ENCODE data around the gene ARTN.

The ARTN gene

DNA sequence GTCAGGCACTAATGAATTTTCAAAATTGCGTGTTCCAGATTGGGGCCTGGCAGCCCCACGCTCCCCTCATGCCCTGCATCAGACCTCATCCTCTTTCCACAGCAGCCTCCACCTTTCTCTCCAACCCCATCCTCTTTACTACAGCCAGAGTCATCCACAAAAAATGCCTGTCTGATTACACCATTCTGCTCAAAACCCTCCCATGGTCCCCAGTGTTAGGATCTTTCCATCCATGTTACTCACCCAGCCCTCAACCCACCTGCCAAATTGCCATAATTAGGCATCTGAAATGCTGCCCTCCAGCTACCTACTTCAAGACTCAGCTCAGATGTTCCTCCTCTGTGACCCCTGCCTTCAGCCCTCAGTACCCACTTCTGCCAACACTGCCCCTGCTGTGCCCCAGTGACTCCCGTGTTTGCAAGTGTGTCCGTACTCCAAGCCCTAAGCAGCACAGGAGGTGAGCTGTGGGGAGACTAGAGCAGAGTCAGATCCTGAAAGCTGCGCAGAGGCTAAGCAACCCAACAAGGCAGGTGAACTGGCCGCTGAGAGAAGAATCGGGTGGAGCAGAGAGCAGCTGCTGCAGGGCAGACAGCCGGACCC lies 715 bp upstream of the ARTN start:
- Histone ChIP-seq H3K18ac (ENCODE audit: low read depth in 1 of 2, low read length in 2 of 2) (peak overlapping the region in 1 of 2 experiments; percentile 54), H3K9ac (ENCODE audit: low read length) (peak overlapping the region; percentile 60), H4K91ac (ENCODE audit: low read length) (peak overlapping the region; percentile 47), H3K4me2 (ENCODE audit: low read length, poor library complexity, severe bottlenecking) (peak overlapping the region; percentile 72), H2BK12ac (ENCODE audit: low read length in 2 of 2) (peak overlapping the region; percentile 27 to 30), H3K27ac (ENCODE audit: low read length, poor library complexity, severe bottlenecking) (no peak overlapping the region), H3K79me1 (replicated peaks; ENCODE audit: low read length, poor library complexity, severe bottlenecking) (no peaks in the 10 kb centered on the region), H3K27me3 (ENCODE audit: control insufficient read depth in 1 of 2, insufficient read depth in 1 of 2, low read length in 2 of 2) (peaks cover 0 to 36% of the 10 kb centered on the region in 2 experiments), H4K8ac (ENCODE audit: low read length) (peak overlapping the region; percentile 54), H2AFZ (ENCODE audit: low read depth, low read length) (no peak overlapping the region), H2BK15ac (ENCODE audit: low read depth, poor library complexity, severe bottlenecking) (no peak overlapping the region), H3K4me3 (ENCODE audit: insufficient read depth in 1 of 2, low read depth in 1 of 2, low read length in 2 of 2) (peak overlapping the region; percentile 35 to 68), H3K23ac (ENCODE audit: low read length in 2 of 2) (peak overlapping the region in 1 of 2 experiments; percentile 34), H2BK5ac (ENCODE audit: low read depth, low read length, poor library complexity, severe bottlenecking) (no peak overlapping the region), H2BK120ac (ENCODE audit: low read depth, low read length) (no peak overlapping the region), H2AK5ac (ENCODE audit: low read length, severe bottlenecking) (no peak overlapping the region), H3K36me3 (ENCODE audit: control insufficient read depth in 1 of 2, insufficient read depth in 2 of 2, low read depth in 1 of 2, low read length in 2 of 2) (peaks cover 6 to 25% of the 10 kb centered on the region in 2 experiments), H3K14ac (ENCODE audit: low read length in 2 of 2) (peak overlapping the region in 1 of 2 experiments; percentile 11), H3K9me3 (ENCODE audit: control insufficient read depth, low read length) (peaks cover 5% of the 10 kb centered on the region), H3K4ac (ENCODE audit: low read depth in 1 of 2, low read length in 2 of 2) (peak overlapping the region in 1 of 2 experiments; percentile 54), H3K4me1 (ENCODE audit: control insufficient read depth, insufficient read depth, low read depth, low read length) (peaks cover 53% of the 10 kb centered on the region)
- 31% methylated on average over 8 of the region's 8 CpGs for WGBS
- peak; percentile 36 for DNase-seq

DNA sequence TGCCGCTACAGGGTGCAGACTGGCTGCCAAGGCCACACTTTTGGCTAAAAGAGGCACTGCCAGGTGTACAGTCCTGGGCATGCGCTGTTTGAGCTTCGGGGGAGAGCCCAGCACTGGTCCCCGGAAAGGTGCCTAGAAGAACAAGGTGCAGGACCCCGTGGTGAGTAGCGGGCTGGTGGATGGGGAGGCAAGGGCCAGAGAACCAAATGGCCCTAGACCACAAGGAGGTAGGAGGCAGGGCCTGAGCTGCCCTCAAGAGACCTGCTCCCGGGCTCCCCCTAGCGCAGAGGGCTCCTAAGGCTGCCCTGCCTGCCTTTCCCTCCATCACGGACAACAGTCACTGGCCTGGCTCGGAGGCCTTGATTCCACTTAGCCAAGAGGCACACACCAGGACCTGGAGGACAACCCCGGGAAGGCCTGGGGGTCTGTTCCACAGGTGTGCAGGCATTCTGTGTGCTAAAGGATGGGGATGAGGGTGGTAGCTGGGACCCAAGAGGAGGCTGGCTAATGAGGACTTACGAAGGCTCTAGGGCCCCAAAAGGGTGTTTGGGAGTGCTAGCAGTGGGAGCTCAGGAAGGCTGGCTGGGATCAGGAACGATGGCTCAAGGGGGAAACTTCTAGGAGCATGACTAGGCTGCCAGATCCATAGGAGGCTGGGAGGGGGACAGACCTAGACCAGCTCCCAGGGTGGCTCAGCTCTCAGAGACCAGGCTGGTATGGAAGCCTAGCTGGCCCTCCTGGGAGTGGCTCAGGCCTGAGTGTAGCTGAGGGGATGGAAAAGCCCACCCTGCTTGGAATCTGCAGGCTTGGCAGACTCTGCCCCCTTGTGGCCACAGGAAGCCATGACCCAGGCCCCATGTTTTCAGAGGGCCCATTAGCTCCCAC lies 742 bp downstream of the ARTN start:
- peaks cover 53% of the 10 kb centered on the region for H3K4me1 ChIP-seq (ENCODE audit: control insufficient read depth, insufficient read depth, low read depth, low read length)

GRCh38 chr1:43934986-43935324 lies 1.4 kb downstream of the ARTN start:
- Histone ChIP-seq H2BK12ac (ENCODE audit: low read length in 2 of 2) (no peak overlapping the region), H3K4me1 (ENCODE audit: control insufficient read depth, insufficient read depth, low read depth, low read length) (peaks cover 49% of the 10 kb centered on the region), H2AK5ac (ENCODE audit: low read length, severe bottlenecking) (no peak overlapping the region), H3K4me3 (ENCODE audit: insufficient read depth in 1 of 2, low read depth in 1 of 2, low read length in 2 of 2) (no peak overlapping the region), H3K18ac (ENCODE audit: low read depth in 1 of 2, low read length in 2 of 2) (no peak overlapping the region), H3K9me3 (ENCODE audit: control insufficient read depth, low read length) (peaks cover under 1% of the 10 kb centered on the region), H3K9ac (ENCODE audit: low read length) (no peak overlapping the region), H2BK15ac (ENCODE audit: low read depth, poor library complexity, severe bottlenecking) (no peak overlapping the region), H3K14ac (ENCODE audit: low read length in 2 of 2) (no peak overlapping the region), H4K8ac (ENCODE audit: low read length) (no peak overlapping the region), H3K79me1 (replicated peaks; ENCODE audit: low read length, poor library complexity, severe bottlenecking) (no peaks in the 10 kb centered on the region), H3K27ac (ENCODE audit: low read length, poor library complexity, severe bottlenecking) (no peak overlapping the region), H4K91ac (ENCODE audit: low read length) (no peak overlapping the region), H3K4ac (ENCODE audit: low read depth in 1 of 2, low read length in 2 of 2) (no peak overlapping the region), H3K27me3 (ENCODE audit: control insufficient read depth in 1 of 2, insufficient read depth in 1 of 2, low read length in 2 of 2) (peaks cover 11 to 55% of the 10 kb centered on the region in 2 experiments), H2BK120ac (ENCODE audit: low read depth, low read length) (no peak overlapping the region), H2AFZ (ENCODE audit: low read depth, low read length) (no peak overlapping the region), H3K4me2 (ENCODE audit: low read length, poor library complexity, severe bottlenecking) (no peak overlapping the region), H2BK5ac (ENCODE audit: low read depth, low read length, poor library complexity, severe bottlenecking) (no peak overlapping the region), H3K36me3 (ENCODE audit: control insufficient read depth in 1 of 2, insufficient read depth in 2 of 2, low read depth in 1 of 2, low read length in 2 of 2) (peaks cover 3 to 21% of the 10 kb centered on the region in 2 experiments), H3K23ac (ENCODE audit: low read length in 2 of 2) (no peak overlapping the region)
- no peak for DNase-seq
- 63% methylated on average over 5 of the region's 5 CpGs for WGBS

More for the DNA sequence above, 742 bp downstream of the ARTN start:
- Histone ChIP-seq H3K4me3 (ENCODE audit: insufficient read depth in 1 of 2, low read depth in 1 of 2, low read length in 2 of 2) (peak overlapping the region in 1 of 2 experiments; percentile 68), H3K27ac (ENCODE audit: low read length, poor library complexity, severe bottlenecking) (no peak overlapping the region), H2BK15ac (ENCODE audit: low read depth, poor library complexity, severe bottlenecking) (no peak overlapping the region), H4K8ac (ENCODE audit: low read length) (peak overlapping the region; percentile 8), H2BK12ac (ENCODE audit: low read length in 2 of 2) (peak overlapping the region in 1 of 2 experiments; percentile 37), H3K27me3 (ENCODE audit: control insufficient read depth in 1 of 2, insufficient read depth in 1 of 2, low read length in 2 of 2) (peaks cover 5 to 49% of the 10 kb centered on the region in 2 experiments), H2AFZ (ENCODE audit: low read depth, low read length) (no peak overlapping the region), H4K91ac (ENCODE audit: low read length) (no peak overlapping the region), H3K4me2 (ENCODE audit: low read length, poor library complexity, severe bottlenecking) (no peak overlapping the region), H3K79me1 (replicated peaks; ENCODE audit: low read length, poor library complexity, severe bottlenecking) (no peaks in the 10 kb centered on the region), H3K23ac (ENCODE audit: low read length in 2 of 2) (peak overlapping the region in 1 of 2 experiments; percentile 28), H3K36me3 (ENCODE audit: control insufficient read depth in 1 of 2, insufficient read depth in 2 of 2, low read depth in 1 of 2, low read length in 2 of 2) (peaks cover 6 to 25% of the 10 kb centered on the region in 2 experiments), H3K14ac (ENCODE audit: low read length in 2 of 2) (no peak overlapping the region), H3K4ac (ENCODE audit: low read depth in 1 of 2, low read length in 2 of 2) (no peak overlapping the region), H2AK5ac (ENCODE audit: low read length, severe bottlenecking) (no peak overlapping the region), H3K9ac (ENCODE audit: low read length) (peak overlapping the region; percentile 34), H2BK120ac (ENCODE audit: low read depth, low read length) (no peak overlapping the region), H2BK5ac (ENCODE audit: low read depth, low read length, poor library complexity, severe bottlenecking) (no peak overlapping the region), H3K18ac (ENCODE audit: low read depth in 1 of 2, low read length in 2 of 2) (no peak overlapping the region), H3K9me3 (ENCODE audit: control insufficient read depth, low read length) (peaks cover 5% of the 10 kb centered on the region)
- DNase-seq: peak; percentile 58
- WGBS: 51% methylated on average over 13 of the region's 13 CpGs

All from mesenchymal stem cell (in vitro differentiated cells and primary cell).